GM23248 (cell line): Measurements from ENCODE around the gene ABCF2. TPM values are rescaled to one million over a fixed set of nuclear protein-coding genes. Genes with fewer than 3 reads are reported as not detected.

Source experiments
- DNase-seq: peaks from one replicate; pipeline ENCODE4 v3.0.0-alpha.2; 2015
- H2AFZ ChIP-seq: fragments of 200-600 bp; sonication (generic); 2 replicates; pipeline ENCODE4 v1.6.1; 2016; ENCODE audit warnings: antibody characterized with exemption
- H3F3A ChIP-seq: fragments of 200-600 bp; sonication (generic); 2 replicates; pipeline ENCODE4 v1.6.1; 2016; ENCODE audit warnings: mild to moderate bottlenecking, antibody characterized with exemption, mixed run types; ENCODE audit not compliant: insufficient read depth
- H3K27ac ChIP-seq: fragments of 200-600 bp; sonication (generic); 2 replicates; pipeline ENCODE4 v1.5.1; 2016; ENCODE audit warnings: mild to moderate bottlenecking
- H3K27me3 ChIP-seq: fragments of 200-600 bp; sonication (generic); replicated peaks from 2 replicates; pipeline ENCODE4 v1.6.1; 2016; ENCODE audit warnings: mild to moderate bottlenecking; ENCODE audit not compliant: insufficient read depth
- H3K36me3 ChIP-seq: fragments of 200-600 bp; sonication (generic); 2 replicates; pipeline ENCODE4 v1.6.1; 2016; ENCODE audit warnings: low read depth, mild to moderate bottlenecking
- H3K4me1 ChIP-seq: fragments of 200-600 bp; sonication (generic); 2 replicates; pipeline ENCODE4 v1.6.1; 2016; ENCODE audit warnings: mild to moderate bottlenecking; ENCODE audit not compliant: insufficient read depth
- H3K4me2 ChIP-seq: fragments of 200-600 bp; sonication (generic); one replicate; pipeline ENCODE4 v1.6.1; 2016; ENCODE audit warnings: mild to moderate bottlenecking; ENCODE audit not compliant: unreplicated experiment
- H3K4me3 ChIP-seq: fragments of 200-600 bp; sonication (generic); 2 replicates; pipeline ENCODE4 v1.5.1; 2016; ENCODE audit warnings: mild to moderate bottlenecking
- H3K79me2 ChIP-seq: fragments of 200-600 bp; sonication (generic); 2 replicates; pipeline ENCODE4 v1.6.1; 2016; ENCODE audit warnings: mild to moderate bottlenecking; ENCODE audit not compliant: insufficient read depth
- H3K9ac ChIP-seq: fragments of 200-600 bp; sonication (generic); 2 replicates; pipeline ENCODE4 v1.6.1; 2016; ENCODE audit warnings: mild to moderate bottlenecking
- H3K9me2 ChIP-seq: fragments of 200-600 bp; sonication (generic); 2 replicates; pipeline ENCODE4 v1.6.1; 2016; ENCODE audit warnings: mixed run types, mild to moderate bottlenecking, moderate library complexity; ENCODE audit not compliant: insufficient read depth
- H3K9me3 ChIP-seq: fragments of 200-600 bp; sonication (generic); one replicate; pipeline ENCODE4 v1.6.1; 2017; ENCODE audit warnings: low read depth
- H4K20me1 ChIP-seq: fragments of 200-600 bp; sonication (generic); 2 replicates; pipeline ENCODE4 v1.6.0; 2016; ENCODE audit not compliant: insufficient read depth
- EZH2 ChIP-seq: fragments of 200-600 bp; sonication (generic); IDR thresholded peaks from 2 replicates; pipeline ENCODE4 v1.6.1; 2018; ENCODE audit warnings: antibody characterized with exemption, mild to moderate bottlenecking; ENCODE audit not compliant: insufficient read depth, poor library complexity, severe bottlenecking
- EZH2phosphoT487 ChIP-seq: fragments of 200-600 bp; sonication (generic); IDR thresholded peaks from 2 replicates; pipeline ENCODE4 v1.6.1; 2018; ENCODE audit warnings: antibody characterized with exemption, moderate library complexity, mild to moderate bottlenecking, low read depth; ENCODE audit not compliant: insufficient read depth
- WGBS, 2 experiments: methylation state at CpG; one replicate each; pipeline ENCODE4 v1.1.6; 2015 to 2017; ENCODE audit warnings: low lambda C conversion rate in 2 of 2, low coverage in 1 of 2; ENCODE audit errors: missing lambda C conversion rate in 2 of 2; 5-methylcytosine and 5-hydroxymethylcytosine counted together
- in situ Hi-C: fragments of 300-500 bp; cut with MboI; formaldehyde crosslinking; loops from 2 replicates; pipeline ENCODE4 v1.15.0; 2020
- polyA plus RNA-seq: library from polyadenylated mRNA; unstranded; fragments of >200 nt; fragmentation: Nextera tagmentation; extraction: Ambion mirVana; gene quantifications from 2 replicates; pipeline ENCODE4 v1.2.1, GENCODE V29; 2016
- total RNA-seq: library from RNA; depleted of rRNA; stranded (reverse); fragments of >200 nt; shearing (Covaris generic); gene quantifications from 2 replicates; pipeline ENCODE4 v1.2.3, GENCODE V29; 2014

The ABCF2 gene
- total and polyA plus RNA-seq, 2 experiments from 2014 or later = 40.7 to 74.9 TPM

DNA sequence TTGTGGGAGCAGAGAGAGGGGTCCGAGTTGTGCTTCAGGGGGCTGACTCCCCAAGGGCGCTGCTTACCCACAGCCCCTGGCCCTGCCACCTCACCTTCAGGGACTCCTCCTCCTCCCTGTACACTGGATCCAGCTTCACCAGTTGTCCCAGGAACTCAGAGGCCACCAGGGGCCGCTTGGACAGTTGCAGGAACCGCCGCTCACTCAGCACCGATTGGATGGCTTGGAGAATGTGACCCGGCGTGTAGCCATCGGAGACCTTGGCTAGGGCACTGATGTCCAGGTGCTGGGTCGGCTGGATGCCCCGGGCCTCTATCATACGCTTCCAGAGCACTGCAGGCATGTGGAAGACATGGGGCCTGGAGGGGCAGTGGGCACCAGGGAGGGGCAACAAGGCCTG, 35.5 kb downstream of the ABCF2 start:
- Histone ChIP-seq H3K36me3 (no peaks in the 10 kb centered on the region), H4K20me1 (no peaks in the 10 kb centered on the region), H3F3A (no peaks in the 10 kb centered on the region), H3K27ac (no peak overlapping the region), H3K79me2 (no peaks in the 10 kb centered on the region), H3K4me3 (no peak overlapping the region), H2AFZ (no peak overlapping the region), H3K4me2 (no peak overlapping the region), H3K4me1 (no peaks in the 10 kb centered on the region), H3K27me3 (peaks cover 52% of the 10 kb centered on the region), H3K9me2 (no peaks in the 10 kb centered on the region), H3K9me3 (no peaks in the 10 kb centered on the region), H3K9ac (no peak overlapping the region)
- no peak for DNase-seq
- in situ Hi-C loops = no loop called here
- TF ChIP-seq EZH2 = no peak
- WGBS, 2 experiments = 68 to 71% methylated on average over 12 of the region's 12 CpGs

DNA sequence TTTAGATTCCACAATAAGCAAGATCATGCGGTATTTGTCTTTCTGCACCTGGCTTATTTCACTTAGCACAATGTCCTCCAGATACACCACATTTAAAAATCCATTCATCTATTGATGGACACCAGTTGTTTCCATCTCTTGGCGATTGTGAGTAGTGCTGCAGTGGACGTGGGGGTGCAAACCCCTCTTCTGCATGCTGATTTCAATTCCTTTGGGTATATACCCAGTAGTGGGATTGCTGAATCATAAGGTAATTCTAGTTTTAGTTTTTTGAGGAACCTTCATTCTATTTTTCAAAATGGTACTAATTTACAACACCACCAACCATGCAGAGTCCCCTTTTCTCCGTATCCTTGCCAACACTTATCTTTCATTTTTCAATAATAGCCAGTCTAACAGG, 38.0 kb downstream of the ABCF2 start:
- Histone ChIP-seq H3K36me3 (no peaks in the 10 kb centered on the region), H3F3A (no peaks in the 10 kb centered on the region), H3K4me1 (no peaks in the 10 kb centered on the region), H3K79me2 (no peaks in the 10 kb centered on the region), H2AFZ (no peak overlapping the region), H3K27ac (no peak overlapping the region), H3K4me2 (no peak overlapping the region), H3K4me3 (no peak overlapping the region), H3K9me3 (no peaks in the 10 kb centered on the region), H3K9me2 (no peaks in the 10 kb centered on the region), H3K27me3 (peaks cover 32% of the 10 kb centered on the region), H4K20me1 (no peaks in the 10 kb centered on the region), H3K9ac (no peak overlapping the region)
- 24 to 31% methylated on average over 4 of the region's 4 CpGs for WGBS, 2 experiments
- in situ Hi-C loops = no loop called here
- DNase-seq = no peak
- TF ChIP-seq EZH2 (no peak), EZH2phosphoT487 (no peak)

DNA sequence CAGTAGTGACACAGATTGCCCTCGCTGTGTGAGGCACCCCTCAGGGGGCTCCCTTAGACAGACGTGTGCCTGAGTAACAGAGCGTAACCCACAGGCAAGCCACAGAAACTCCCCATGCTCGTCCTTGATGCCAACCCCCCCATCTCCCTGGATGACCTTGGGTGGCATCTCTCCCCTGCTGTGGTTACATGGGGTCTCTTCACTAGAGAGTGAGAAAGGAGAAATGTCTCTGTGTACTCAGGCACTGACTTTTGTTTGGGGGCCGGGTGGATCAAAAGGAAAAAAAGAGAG, 38.8 kb downstream of the ABCF2 start:
- H2AFZ ChIP-seq = no peak overlapping the region
- in situ Hi-C loops = no loop called here
- no peak for DNase-seq
- H3K4me3 ChIP-seq = no peak overlapping the region
- no peak overlapping the region for H3K9ac ChIP-seq
- no peaks in the 10 kb centered on the region for H3K79me2 ChIP-seq
- TF ChIP-seq EZH2 = no peak
- no peak for TF ChIP-seq EZH2phosphoT487
- no peaks in the 10 kb centered on the region for H3K36me3 ChIP-seq
- no peak overlapping the region for H3K4me2 ChIP-seq
- 37 to 47% methylated on average over 5 of the region's 5 CpGs for WGBS, 2 experiments
- H3K27ac ChIP-seq = no peak overlapping the region
- H4K20me1 ChIP-seq = no peaks in the 10 kb centered on the region
- H3K27me3 ChIP-seq = peaks cover 24% of the 10 kb centered on the region
- H3K9me3 ChIP-seq = no peaks in the 10 kb centered on the region
- H3F3A ChIP-seq = no peaks in the 10 kb centered on the region
- no peaks in the 10 kb centered on the region for H3K4me1 ChIP-seq
- H3K9me2 ChIP-seq = no peaks in the 10 kb centered on the region

DNA sequence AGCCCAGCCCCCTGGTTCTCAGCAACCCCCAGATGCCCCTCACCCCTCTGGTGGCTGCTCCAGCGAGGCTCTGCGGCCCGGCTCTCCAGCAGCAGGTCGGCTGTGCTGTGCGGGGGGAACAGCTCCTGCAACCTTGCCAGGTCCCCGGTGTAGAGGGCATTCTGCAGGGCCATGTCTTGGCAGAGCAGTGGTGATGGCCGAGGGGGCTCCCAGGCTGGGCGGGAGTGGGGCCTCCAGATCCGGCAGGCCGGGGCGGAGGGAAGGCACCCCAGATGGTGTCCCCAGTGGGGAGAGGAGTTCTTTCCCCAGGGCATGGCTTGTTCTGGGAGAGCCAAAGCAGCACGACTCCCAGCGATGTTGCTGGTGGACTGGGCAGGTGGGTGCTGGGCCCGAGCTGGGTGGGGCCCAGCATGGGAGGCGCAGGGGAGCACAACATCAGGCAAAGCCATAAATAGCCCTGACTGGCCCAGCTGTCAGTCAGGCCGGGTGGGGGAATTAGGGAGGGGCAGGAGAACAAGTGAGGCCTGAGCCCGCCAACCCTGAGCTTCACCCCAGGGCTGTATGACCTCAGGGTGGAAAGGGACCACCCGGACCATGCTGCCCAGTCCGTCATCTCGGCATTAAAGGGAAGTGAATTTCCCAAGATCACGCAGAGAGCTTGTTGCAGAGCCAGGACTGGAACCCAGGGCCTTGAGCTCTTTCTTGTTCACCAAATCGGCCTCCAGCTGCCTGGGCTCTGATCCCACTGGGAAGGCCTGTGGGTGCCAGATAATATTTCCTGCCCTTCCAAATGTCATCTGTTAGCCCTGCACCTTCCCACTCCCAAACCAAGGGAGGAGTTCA, 39.4 kb downstream of the ABCF2 start:
- Histone ChIP-seq H3K36me3 (no peaks in the 10 kb centered on the region), H4K20me1 (no peaks in the 10 kb centered on the region), H3K4me2 (no peak overlapping the region), H3K4me1 (no peaks in the 10 kb centered on the region), H3K4me3 (no peak overlapping the region), H3K9me3 (no peaks in the 10 kb centered on the region), H3K27me3 (peaks cover 27% of the 10 kb centered on the region), H3F3A (no peaks in the 10 kb centered on the region), H3K79me2 (no peaks in the 10 kb centered on the region), H3K9me2 (no peaks in the 10 kb centered on the region), H2AFZ (no peak overlapping the region), H3K27ac (no peak overlapping the region), H3K9ac (no peak overlapping the region)
- no peak for DNase-seq
- TF ChIP-seq EZH2phosphoT487 (no peak), EZH2 (no peak)
- in situ Hi-C loops = no loop called here
- WGBS, 2 experiments = 57 to 60% methylated on average over 21 to 22 of the region's 22 CpGs
